ENCODE results near the gene ESAM. TPM values are rescaled to one million over a fixed set of nuclear protein-coding genes. Genes with fewer than 3 reads are reported as not detected.

ESAM gene
- total RNA-seq, 1 donor from 2014 or later = 0.54 TPM

- H3K4me1 Mint-ChIP-seq (ENCODE audit: low read depth, unreplicated experiment) = peaks cover 14% of the 10 kb centered on the region
- H3K4me3 Mint-ChIP-seq (ENCODE audit: unreplicated experiment) = no peak overlapping the region
- H3K27me3 Mint-ChIP-seq (ENCODE audit: unreplicated experiment) = peaks cover 55% of the 10 kb centered on the region
- no peak for DNase-seq
- H3K36me3 Mint-ChIP-seq (ENCODE audit: unreplicated experiment) = no peaks in the 10 kb centered on the region
- H3K9me3 Mint-ChIP-seq (ENCODE audit: unreplicated experiment) = peaks cover 3% of the 10 kb centered on the region
- TF ChIP-seq, protein P1, sequence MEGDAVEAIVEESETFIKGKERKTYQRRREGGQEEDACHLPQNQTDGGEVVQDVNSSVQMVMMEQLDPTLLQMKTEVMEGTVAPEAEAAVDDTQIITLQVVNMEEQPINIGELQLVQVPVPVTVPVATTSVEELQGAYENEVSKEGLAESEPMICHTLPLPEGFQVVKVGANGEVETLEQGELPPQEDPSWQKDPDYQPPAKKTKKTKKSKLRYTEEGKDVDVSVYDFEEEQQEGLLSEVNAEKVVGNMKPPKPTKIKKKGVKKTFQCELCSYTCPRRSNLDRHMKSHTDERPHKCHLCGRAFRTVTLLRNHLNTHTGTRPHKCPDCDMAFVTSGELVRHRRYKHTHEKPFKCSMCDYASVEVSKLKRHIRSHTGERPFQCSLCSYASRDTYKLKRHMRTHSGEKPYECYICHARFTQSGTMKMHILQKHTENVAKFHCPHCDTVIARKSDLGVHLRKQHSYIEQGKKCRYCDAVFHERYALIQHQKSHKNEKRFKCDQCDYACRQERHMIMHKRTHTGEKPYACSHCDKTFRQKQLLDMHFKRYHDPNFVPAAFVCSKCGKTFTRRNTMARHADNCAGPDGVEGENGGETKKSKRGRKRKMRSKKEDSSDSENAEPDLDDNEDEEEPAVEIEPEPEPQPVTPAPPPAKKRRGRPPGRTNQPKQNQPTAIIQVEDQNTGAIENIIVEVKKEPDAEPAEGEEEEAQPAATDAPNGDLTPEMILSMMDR (IDR thresholded peaks at IDR 0.05; ENCODE audit: partially characterized antibody, unreplicated experiment) = no peak
- no peak overlapping the region for H3K27ac Mint-ChIP-seq (ENCODE audit: unreplicated experiment)
These were observed 4.8 kb downstream of the ESAM start for GRCh38 chr11:124757320-124757719.

GRCh38 chr11:124756753-124757227 lies 5.3 kb downstream of the ESAM start:
- Mint-ChIP-seq H3K4me3 (ENCODE audit: unreplicated experiment) (no peak overlapping the region), H3K36me3 (ENCODE audit: unreplicated experiment) (no peaks in the 10 kb centered on the region), H3K27ac (ENCODE audit: unreplicated experiment) (no peak overlapping the region), H3K9me3 (ENCODE audit: unreplicated experiment) (peaks cover 3% of the 10 kb centered on the region), H3K4me1 (ENCODE audit: low read depth, unreplicated experiment) (peaks cover 14% of the 10 kb centered on the region), H3K27me3 (ENCODE audit: unreplicated experiment) (peaks cover 56% of the 10 kb centered on the region)
- TF ChIP-seq, protein P1 (IDR thresholded peaks at IDR 0.05; ENCODE audit: partially characterized antibody, unreplicated experiment) = no peak
- no peak for DNase-seq

DNA sequence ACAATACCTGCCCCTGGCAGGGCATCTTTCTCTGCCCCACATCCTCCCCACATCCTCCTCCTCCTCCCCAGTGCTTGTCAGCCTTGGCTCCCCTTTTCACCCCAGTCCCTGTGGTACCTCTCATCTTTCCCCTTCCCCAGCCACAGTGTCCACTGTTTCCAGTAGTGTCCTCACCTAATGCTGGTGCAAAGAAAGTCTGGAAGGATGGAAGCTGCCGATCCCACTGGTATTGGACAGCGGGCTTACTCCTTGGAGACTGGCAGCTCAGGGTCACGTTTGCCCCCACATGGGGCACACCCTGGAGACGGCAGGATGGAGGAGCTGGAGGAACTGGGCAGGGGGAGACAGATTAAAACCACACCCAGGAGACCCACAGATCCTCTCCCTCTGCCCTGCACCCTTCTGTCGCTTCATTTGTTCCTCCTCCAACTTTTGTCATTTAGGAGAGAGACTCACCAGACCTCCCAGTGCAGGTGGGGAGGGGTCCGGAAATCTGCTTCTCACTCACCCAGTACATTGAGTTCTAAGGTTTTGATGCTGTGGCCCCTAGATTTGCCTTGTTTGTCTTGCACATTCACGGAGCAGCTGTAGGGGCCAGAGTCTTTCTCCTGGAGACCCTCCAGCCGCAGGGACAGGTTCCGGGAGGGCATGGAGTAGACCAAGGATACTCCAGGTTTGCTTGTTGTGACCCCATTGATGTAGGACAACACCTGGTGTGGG lies 5.9 kb downstream of the ESAM start:
- Mint-ChIP-seq H3K4me1 (ENCODE audit: low read depth, unreplicated experiment) (peaks cover 14% of the 10 kb centered on the region), H3K9me3 (ENCODE audit: unreplicated experiment) (peaks cover 3% of the 10 kb centered on the region), H3K36me3 (ENCODE audit: unreplicated experiment) (no peaks in the 10 kb centered on the region), H3K4me3 (ENCODE audit: unreplicated experiment) (no peak overlapping the region), H3K27ac (ENCODE audit: unreplicated experiment) (no peak overlapping the region), H3K27me3 (ENCODE audit: unreplicated experiment) (peaks cover 51% of the 10 kb centered on the region)
- TF ChIP-seq, protein P1 (IDR thresholded peaks at IDR 0.05; ENCODE audit: partially characterized antibody, unreplicated experiment) = no peak
- no peak for DNase-seq

- H3K4me3 Mint-ChIP-seq (ENCODE audit: unreplicated experiment) = no peak overlapping the region
- no peak for DNase-seq
- H3K27ac Mint-ChIP-seq (ENCODE audit: unreplicated experiment) = no peak overlapping the region
- TF ChIP-seq, protein P1 (IDR thresholded peaks at IDR 0.05; ENCODE audit: partially characterized antibody, unreplicated experiment) = no peak
- peaks cover 6% of the 10 kb centered on the region for H3K9me3 Mint-ChIP-seq (ENCODE audit: unreplicated experiment)
- H3K36me3 Mint-ChIP-seq (ENCODE audit: unreplicated experiment) = no peaks in the 10 kb centered on the region
- peaks cover 11% of the 10 kb centered on the region for H3K4me1 Mint-ChIP-seq (ENCODE audit: low read depth, unreplicated experiment)
- H3K27me3 Mint-ChIP-seq (ENCODE audit: unreplicated experiment) = peaks cover 48% of the 10 kb centered on the region
These were observed 7.4 kb downstream of the ESAM start for GRCh38 chr11:124754710-124755109.

- DNase-seq = no peak
- Mint-ChIP-seq H3K27me3 (ENCODE audit: unreplicated experiment) (peaks cover 50% of the 10 kb centered on the region), H3K4me3 (ENCODE audit: unreplicated experiment) (no peak overlapping the region), H3K36me3 (ENCODE audit: unreplicated experiment) (no peaks in the 10 kb centered on the region), H3K9me3 (ENCODE audit: unreplicated experiment) (peaks cover 6% of the 10 kb centered on the region), H3K27ac (ENCODE audit: unreplicated experiment) (no peak overlapping the region), H3K4me1 (ENCODE audit: low read depth, unreplicated experiment) (peaks cover 11% of the 10 kb centered on the region)
- TF ChIP-seq, protein P1 (IDR thresholded peaks at IDR 0.05; ENCODE audit: partially characterized antibody, unreplicated experiment) = no peak
These were observed 7.8 kb downstream of the ESAM start for GRCh38 chr11:124754309-124754708.

Data from glutamatergic neuron (in vitro differentiated cells).